Measurements from ENCODE around the gene CELA3B. TPM values are rescaled to one million over a fixed set of nuclear protein-coding genes. Genes with fewer than 3 reads are reported as not detected.
A peak's percentile ranks its signal among the peaks of the same experiment; 100 is the strongest.

CELA3B gene
- total and polyA plus RNA-seq, 2 of the 13 experiments (the other 11 are each of a cell fraction or from before 2014, with no cell fraction given): 0.34 TPM; not detected in 1

DNA sequence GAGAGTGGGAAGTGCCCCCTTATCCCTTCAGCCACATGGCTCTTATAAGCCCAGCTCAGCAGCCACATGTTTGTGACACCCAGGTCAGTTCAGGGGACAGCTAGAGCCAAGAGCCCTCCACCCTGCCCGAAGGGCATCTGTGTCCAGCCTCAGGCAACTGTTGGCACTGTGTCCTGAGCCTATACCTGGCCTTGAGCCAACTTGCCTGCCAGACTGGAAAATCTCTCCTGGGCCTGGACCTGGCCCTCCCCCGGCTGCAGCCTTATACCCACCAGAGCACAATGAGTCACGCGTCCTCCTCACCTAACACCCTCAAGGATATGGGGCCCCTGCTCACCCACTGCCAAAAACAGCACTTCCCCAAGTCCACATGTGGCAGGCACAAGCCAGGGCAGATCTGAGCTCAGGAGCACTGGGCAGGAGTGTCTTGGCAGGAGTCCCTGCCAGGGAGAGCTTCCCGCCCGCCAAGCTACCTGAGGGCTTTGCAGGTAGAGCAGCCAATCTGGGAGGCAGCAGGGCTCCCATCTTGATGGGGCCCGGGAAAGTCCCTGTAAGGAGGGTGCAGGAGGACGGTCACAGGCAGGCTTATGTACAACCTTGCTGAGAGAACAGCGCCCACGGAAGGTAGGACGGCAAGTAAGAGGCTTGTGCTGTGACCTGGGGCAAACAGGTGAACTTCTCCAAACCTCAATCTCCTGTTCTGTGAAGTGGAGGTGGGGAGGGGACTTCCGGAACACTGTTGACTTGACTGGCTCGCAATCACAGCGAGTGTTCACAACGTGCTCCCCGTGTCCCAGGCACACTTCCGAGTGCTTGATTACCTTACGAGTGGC is 19.9 kb upstream of the CELA3B start (continued):
- TF ChIP-seq, protein P1, sequence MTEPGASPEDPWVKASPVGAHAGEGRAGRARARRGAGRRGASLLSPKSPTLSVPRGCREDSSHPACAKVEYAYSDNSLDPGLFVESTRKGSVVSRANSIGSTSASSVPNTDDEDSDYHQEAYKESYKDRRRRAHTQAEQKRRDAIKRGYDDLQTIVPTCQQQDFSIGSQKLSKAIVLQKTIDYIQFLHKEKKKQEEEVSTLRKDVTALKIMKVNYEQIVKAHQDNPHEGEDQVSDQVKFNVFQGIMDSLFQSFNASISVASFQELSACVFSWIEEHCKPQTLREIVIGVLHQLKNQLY (CRISPR knock-in tag; IDR thresholded peaks at IDR 0.05): no peak
- TF ChIP-seq, protein P2, sequence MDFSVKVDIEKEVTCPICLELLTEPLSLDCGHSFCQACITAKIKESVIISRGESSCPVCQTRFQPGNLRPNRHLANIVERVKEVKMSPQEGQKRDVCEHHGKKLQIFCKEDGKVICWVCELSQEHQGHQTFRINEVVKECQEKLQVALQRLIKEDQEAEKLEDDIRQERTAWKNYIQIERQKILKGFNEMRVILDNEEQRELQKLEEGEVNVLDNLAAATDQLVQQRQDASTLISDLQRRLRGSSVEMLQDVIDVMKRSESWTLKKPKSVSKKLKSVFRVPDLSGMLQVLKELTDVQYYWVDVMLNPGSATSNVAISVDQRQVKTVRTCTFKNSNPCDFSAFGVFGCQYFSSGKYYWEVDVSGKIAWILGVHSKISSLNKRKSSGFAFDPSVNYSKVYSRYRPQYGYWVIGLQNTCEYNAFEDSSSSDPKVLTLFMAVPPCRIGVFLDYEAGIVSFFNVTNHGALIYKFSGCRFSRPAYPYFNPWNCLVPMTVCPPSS (IDR thresholded peaks at IDR 0.05): no peak
- TF ChIP-seq PHF21A (CRISPR knock-in tag; IDR thresholded peaks at IDR 0.05) (peak; percentile 64), ZNF232 (CRISPR knock-in tag; IDR thresholded peaks at IDR 0.05; ENCODE audit: borderline replicate concordance) (no peak), MNT (IDR thresholded peaks at IDR 0.05) (peak; percentile 88), HNF1B (CRISPR knock-in tag; IDR thresholded peaks at IDR 0.05) (peak; percentile 24; the same call in 1 of the 2 replicates), HNRNPL (IDR thresholded peaks at IDR 0.05; ENCODE audit: low read depth, low read length) (0 out of 2 replicates have a peak, but pooled peaks have one; percentile 65), ZNF550 (CRISPR knock-in tag; IDR thresholded peaks at IDR 0.05; ENCODE audit: borderline replicate concordance) (no peak), ZNF709 (CRISPR knock-in tag; IDR thresholded peaks at IDR 0.05) (no peak), LCORL (IDR thresholded peaks at IDR 0.05) (no peak), LCORL (CRISPR knock-in tag; IDR thresholded peaks at IDR 0.05) (peak; percentile 34; the same call in 1 of the 2 replicates), CC2D1A (CRISPR knock-in tag; IDR thresholded peaks at IDR 0.05) (no peak), ZNF280B (CRISPR knock-in tag; IDR thresholded peaks at IDR 0.05; ENCODE audit: borderline replicate concordance) (no peak), CTCF (CRISPR knock-in tag; IDR thresholded peaks at IDR 0.05) (peak; percentile 31; the same call in 1 of the 2 replicates)
- TF ChIP-seq, protein P3, sequence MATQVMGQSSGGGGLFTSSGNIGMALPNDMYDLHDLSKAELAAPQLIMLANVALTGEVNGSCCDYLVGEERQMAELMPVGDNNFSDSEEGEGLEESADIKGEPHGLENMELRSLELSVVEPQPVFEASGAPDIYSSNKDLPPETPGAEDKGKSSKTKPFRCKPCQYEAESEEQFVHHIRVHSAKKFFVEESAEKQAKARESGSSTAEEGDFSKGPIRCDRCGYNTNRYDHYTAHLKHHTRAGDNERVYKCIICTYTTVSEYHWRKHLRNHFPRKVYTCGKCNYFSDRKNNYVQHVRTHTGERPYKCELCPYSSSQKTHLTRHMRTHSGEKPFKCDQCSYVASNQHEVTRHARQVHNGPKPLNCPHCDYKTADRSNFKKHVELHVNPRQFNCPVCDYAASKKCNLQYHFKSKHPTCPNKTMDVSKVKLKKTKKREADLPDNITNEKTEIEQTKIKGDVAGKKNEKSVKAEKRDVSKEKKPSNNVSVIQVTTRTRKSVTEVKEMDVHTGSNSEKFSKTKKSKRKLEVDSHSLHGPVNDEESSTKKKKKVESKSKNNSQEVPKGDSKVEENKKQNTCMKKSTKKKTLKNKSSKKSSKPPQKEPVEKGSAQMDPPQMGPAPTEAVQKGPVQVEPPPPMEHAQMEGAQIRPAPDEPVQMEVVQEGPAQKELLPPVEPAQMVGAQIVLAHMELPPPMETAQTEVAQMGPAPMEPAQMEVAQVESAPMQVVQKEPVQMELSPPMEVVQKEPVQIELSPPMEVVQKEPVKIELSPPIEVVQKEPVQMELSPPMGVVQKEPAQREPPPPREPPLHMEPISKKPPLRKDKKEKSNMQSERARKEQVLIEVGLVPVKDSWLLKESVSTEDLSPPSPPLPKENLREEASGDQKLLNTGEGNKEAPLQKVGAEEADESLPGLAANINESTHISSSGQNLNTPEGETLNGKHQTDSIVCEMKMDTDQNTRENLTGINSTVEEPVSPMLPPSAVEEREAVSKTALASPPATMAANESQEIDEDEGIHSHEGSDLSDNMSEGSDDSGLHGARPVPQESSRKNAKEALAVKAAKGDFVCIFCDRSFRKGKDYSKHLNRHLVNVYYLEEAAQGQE (IDR thresholded peaks at IDR 0.05; ENCODE audit: borderline replicate concordance in 1 of 2, low read depth in 1 of 2, low read length in 2 of 2): no peak

Measured in HepG2 (cell line).